ENCODE measurements around the gene STARD7. TPM values are rescaled to one million over a fixed set of nuclear protein-coding genes. Genes with fewer than 3 reads are reported as not detected.
A peak's percentile ranks its signal among the peaks of the same experiment; 100 is the strongest.

STARD7 gene
- total and polyA plus RNA-seq, 2 experiments from 2014 or later = 72.2 to 222 TPM

DNA sequence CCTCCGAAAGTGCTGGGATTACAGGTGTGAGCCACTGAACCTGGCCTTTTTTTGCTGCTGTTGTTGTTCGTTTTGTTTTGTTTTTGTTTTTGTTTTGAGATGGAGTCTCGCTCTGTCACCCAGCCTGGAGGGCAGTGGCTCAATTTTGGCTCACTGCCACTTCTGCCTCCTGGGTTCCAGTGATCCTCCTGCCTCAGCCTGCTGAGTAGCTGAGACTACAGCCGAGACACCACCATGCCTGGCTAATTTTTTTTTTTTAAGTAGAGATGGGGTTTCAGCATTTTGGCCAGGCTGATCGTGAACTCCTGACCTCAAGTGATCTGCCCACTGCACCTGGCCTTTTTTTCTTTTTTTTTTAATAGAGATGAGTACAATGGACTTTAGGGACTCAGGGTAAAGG is 35.2 kb upstream of the STARD7 start (continued):
- TF ChIP-seq, protein P1, sequence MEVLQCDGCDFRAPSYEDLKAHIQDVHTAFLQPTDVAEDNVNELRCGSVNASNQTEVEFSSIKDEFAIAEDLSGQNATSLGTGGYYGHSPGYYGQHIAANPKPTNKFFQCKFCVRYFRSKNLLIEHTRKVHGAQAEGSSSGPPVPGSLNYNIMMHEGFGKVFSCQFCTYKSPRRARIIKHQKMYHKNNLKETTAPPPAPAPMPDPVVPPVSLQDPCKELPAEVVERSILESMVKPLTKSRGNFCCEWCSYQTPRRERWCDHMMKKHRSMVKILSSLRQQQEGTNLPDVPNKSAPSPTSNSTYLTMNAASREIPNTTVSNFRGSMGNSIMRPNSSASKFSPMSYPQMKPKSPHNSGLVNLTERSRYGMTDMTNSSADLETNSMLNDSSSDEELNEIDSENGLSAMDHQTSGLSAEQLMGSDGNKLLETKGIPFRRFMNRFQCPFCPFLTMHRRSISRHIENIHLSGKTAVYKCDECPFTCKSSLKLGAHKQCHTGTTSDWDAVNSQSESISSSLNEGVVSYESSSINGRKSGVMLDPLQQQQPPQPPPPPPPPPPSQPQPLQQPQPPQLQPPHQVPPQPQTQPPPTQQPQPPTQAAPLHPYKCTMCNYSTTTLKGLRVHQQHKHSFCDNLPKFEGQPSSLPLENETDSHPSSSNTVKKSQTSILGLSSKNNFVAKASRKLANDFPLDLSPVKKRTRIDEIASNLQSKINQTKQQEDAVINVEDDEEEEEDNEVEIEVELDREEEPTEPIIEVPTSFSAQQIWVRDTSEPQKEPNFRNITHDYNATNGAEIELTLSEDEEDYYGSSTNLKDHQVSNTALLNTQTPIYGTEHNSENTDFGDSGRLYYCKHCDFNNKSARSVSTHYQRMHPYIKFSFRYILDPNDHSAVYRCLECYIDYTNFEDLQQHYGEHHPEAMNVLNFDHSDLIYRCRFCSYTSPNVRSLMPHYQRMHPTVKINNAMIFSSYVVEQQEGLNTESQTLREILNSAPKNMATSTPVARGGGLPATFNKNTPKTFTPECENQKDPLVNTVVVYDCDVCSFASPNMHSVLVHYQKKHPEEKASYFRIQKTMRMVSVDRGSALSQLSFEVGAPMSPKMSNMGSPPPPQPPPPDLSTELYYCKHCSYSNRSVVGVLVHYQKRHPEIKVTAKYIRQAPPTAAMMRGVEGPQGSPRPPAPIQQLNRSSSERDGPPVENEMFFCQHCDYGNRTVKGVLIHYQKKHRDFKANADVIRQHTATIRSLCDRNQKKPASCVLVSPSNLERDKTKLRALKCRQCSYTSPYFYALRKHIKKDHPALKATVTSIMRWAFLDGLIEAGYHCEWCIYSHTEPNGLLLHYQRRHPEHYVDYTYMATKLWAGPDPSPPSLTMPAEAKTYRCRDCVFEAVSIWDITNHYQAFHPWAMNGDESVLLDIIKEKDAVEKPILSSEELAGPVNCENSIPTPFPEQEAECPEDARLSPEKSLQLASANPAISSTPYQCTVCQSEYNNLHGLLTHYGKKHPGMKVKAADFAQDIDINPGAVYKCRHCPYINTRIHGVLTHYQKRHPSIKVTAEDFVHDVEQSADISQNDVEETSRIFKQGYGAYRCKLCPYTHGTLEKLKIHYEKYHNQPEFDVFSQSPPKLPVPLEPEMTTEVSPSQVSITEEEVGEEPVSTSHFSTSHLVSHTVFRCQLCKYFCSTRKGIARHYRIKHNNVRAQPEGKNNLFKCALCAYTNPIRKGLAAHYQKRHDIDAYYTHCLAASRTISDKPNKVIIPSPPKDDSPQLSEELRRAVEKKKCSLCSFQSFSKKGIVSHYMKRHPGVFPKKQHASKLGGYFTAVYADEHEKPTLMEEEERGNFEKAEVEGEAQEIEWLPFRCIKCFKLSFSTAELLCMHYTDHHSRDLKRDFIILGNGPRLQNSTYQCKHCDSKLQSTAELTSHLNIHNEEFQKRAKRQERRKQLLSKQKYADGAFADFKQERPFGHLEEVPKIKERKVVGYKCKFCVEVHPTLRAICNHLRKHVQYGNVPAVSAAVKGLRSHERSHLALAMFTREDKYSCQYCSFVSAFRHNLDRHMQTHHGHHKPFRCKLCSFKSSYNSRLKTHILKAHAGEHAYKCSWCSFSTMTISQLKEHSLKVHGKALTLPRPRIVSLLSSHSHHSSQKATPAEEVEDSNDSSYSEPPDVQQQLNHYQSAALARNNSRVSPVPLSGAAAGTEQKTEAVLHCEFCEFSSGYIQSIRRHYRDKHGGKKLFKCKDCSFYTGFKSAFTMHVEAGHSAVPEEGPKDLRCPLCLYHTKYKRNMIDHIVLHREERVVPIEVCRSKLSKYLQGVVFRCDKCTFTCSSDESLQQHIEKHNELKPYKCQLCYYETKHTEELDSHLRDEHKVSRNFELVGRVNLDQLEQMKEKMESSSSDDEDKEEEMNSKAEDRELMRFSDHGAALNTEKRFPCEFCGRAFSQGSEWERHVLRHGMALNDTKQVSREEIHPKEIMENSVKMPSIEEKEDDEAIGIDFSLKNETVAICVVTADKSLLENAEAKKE (CRISPR knock-in tag; IDR thresholded peaks at IDR 0.05) = no peak

DNA sequence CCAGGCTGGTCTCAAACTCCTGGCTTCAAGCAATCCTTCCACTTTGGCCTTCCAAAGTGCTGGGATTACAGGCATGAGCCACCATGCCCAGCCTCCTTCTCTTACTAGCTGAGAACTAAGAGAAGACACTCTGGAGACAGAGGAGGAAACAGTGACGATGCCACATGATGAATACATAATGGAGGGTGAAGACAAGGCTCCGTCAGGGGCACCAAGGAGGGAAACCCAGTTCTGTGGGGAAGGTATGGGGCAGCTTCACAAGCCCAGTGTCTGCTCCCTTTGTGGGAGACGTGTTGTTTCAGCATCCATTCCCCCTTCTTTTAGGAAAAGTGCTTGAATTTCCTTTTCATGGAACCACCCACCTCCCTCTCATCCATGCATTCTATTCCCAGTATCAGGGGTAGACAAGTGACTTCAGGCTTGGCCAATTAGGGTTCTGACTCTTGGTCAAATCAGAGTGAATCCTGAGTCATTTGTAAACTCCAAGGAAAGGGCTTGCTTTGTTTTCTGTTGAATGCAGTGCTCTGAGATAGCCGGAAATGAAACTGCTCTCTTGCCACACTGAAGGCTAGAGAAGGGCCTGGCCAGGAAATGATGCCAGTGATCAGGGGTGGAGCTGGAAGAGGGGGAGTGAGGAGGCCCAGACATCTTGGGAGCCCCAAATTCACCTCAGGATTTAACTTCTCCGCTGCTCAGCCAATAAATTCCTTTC is 33.4 kb upstream of the STARD7 start:
- H3K4me3 ChIP-seq = no peak overlapping the region
- H3K9me2 ChIP-seq (ENCODE audit: insufficient read depth) = no peaks in the 10 kb centered on the region; the same call in 1 of the 2 replicates
- H3F3A ChIP-seq (replicated peaks; ENCODE audit: low read depth) = no peaks in the 10 kb centered on the region
- no peaks in the 10 kb centered on the region for H3K79me2 ChIP-seq (replicated peaks; ENCODE audit: insufficient read depth)
- H3K4me3 Mint-ChIP-seq = no peak overlapping the region
- no peaks in the 10 kb centered on the region for H3K36me3 ChIP-seq (ENCODE audit: insufficient read depth)
- no peak overlapping the region for H3K4me2 ChIP-seq
- no peaks in the 10 kb centered on the region; the same call in 1 of the 3 replicates for H3K9me3 Mint-ChIP-seq
- peaks cover 15% of the 10 kb centered on the region for H3K4me1 Mint-ChIP-seq
- H4K20me1 ChIP-seq (replicated peaks; ENCODE audit: insufficient read depth) = no peaks in the 10 kb centered on the region
- no peak overlapping the region for H2AFZ ChIP-seq
- H3K4me1 ChIP-seq (ENCODE audit: insufficient read depth) = no peaks in the 10 kb centered on the region; the same call in 1 of the 2 replicates
- H3K27ac ChIP-seq (ENCODE audit: low read depth) = no peak overlapping the region
- ATAC-seq (no peak), DNase-seq (ENCODE audit: low spot score) (peak; percentile 20)
- H3K36me3 Mint-ChIP-seq (ENCODE audit: low read depth) = peaks cover 3% of the 10 kb centered on the region; the same call in 2 of the 3 replicates
- H3K27ac Mint-ChIP-seq = peak overlapping the region; percentile 72
- H3K27me3 Mint-ChIP-seq (ENCODE audit: insufficient read depth, low read depth, poor library complexity) = peaks cover 4% of the 10 kb centered on the region
- no peaks in the 10 kb centered on the region for H3K27me3 ChIP-seq (ENCODE audit: insufficient read depth)
- no peak for TF ChIP-seq EZH2 (IDR thresholded peaks at IDR 0.05; ENCODE audit: low read depth, unreplicated experiment)
- no peak for TF ChIP-seq CREB1 (CRISPR knock-in tag; IDR thresholded peaks at IDR 0.05; ENCODE audit: low read depth)
- no peak for TF ChIP-seq JUNB (IDR thresholded peaks at IDR 0.05; ENCODE audit: unreplicated experiment)
- no peak for TF ChIP-seq REST (IDR thresholded peaks at IDR 0.05; ENCODE audit: unreplicated experiment)
- no peak for TF ChIP-seq POLR2AphosphoS5 (IDR thresholded peaks at IDR 0.05; ENCODE audit: low read depth)
- TF ChIP-seq ZNF331 (CRISPR knock-in tag; IDR thresholded peaks at IDR 0.05; ENCODE audit: low read depth) = no peak
- TF ChIP-seq STAT1 (IDR thresholded peaks at IDR 0.05; ENCODE audit: unreplicated experiment) = no peak
